ENCODE data around the gene SARNP.

GRCh38 chr12:55815473-55815872, 2.1 kb downstream of the SARNP start:
- TF ChIP-seq GABPA (IDR thresholded peaks at IDR 0.05; ENCODE audit: low read depth) = no peak
- no peak for TF ChIP-seq CHD2 (IDR thresholded peaks at IDR 0.05; ENCODE audit: low read length, partially characterized antibody)

All from SK-N-SH (cell line).